Progenitor cell of endocrine pancreas (in vitro differentiated cells): ENCODE results near the gene CSNK2A2. TPM values are rescaled to one million over a fixed set of nuclear protein-coding genes. Genes with fewer than 3 reads are reported as not detected.

Source experiments
- DNase-seq: peaks from one replicate; pipeline ENCODE4 v3.0.0; 2021; ENCODE audit warnings: low spot score; ENCODE audit not compliant: unreplicated experiment
- H3K27ac Mint-ChIP-seq: 2 replicates; pipeline ENCODE4 v1.8.0; 2021; ENCODE audit warnings: mild to moderate bottlenecking, moderate library complexity, mixed read lengths
- H3K27me3 Mint-ChIP-seq: 2 replicates; pipeline ENCODE4 v1.8.0; 2021; ENCODE audit warnings: mixed read lengths
- H3K36me3 Mint-ChIP-seq: 2 replicates; pipeline ENCODE4 v1.8.0; 2022; ENCODE audit warnings: mixed read lengths; ENCODE audit not compliant: insufficient read depth
- H3K4me1 Mint-ChIP-seq: 2 replicates; pipeline ENCODE4 v1.8.0; 2021; ENCODE audit warnings: low read depth, mixed read lengths
- H3K4me3 Mint-ChIP-seq: 2 replicates; pipeline ENCODE4 v1.8.0; 2021; ENCODE audit warnings: low read depth, mild to moderate bottlenecking, moderate library complexity, mixed read lengths
- H3K9me3 Mint-ChIP-seq: 2 replicates; pipeline ENCODE4 v1.8.0; 2021; ENCODE audit warnings: low read depth, mixed read lengths
- total RNA-seq: library from RNA; stranded (reverse); gene quantifications from 2 replicates; pipeline ENCODE4 v1.2.1, GENCODE V29; 2021
- TF ChIP-seq, protein P1 (sequence below): fragments of 200-600 bp; sonication (generic); IDR thresholded peaks from one replicate; pipeline ENCODE4 v1.5.0; 2021; ENCODE audit warnings: antibody characterized with exemption, mild to moderate bottlenecking; ENCODE audit not compliant: unreplicated experiment

Gene CSNK2A2
- total RNA-seq, 1 donor from 2014 or later = 99.9 TPM

DNA sequence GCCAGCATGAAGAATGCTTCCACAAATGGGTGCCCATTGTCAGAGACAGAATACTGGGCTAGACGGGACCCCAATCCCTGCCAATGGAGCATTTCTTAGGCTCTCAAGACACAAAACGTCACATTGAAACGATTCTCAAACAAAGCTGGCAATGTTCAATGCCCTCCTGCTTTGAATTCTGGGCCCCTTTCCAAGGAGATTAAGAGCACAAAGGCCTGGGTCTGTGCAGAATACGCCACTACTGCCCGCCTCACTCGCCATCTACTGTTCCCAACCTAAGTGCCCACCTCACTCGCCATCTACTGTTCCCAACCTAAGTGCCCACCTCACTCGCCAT is 78.4 kb downstream of the CSNK2A2 start:
- H3K4me1 Mint-ChIP-seq = peaks cover 35% of the 10 kb centered on the region
- H3K36me3 Mint-ChIP-seq = peaks cover 11% of the 10 kb centered on the region
- DNase-seq = no peak
- no peaks in the 10 kb centered on the region for H3K9me3 Mint-ChIP-seq
- no peak overlapping the region for H3K27ac Mint-ChIP-seq
- no peak overlapping the region for H3K4me3 Mint-ChIP-seq
- no peaks in the 10 kb centered on the region for H3K27me3 Mint-ChIP-seq
- TF ChIP-seq, protein P1, sequence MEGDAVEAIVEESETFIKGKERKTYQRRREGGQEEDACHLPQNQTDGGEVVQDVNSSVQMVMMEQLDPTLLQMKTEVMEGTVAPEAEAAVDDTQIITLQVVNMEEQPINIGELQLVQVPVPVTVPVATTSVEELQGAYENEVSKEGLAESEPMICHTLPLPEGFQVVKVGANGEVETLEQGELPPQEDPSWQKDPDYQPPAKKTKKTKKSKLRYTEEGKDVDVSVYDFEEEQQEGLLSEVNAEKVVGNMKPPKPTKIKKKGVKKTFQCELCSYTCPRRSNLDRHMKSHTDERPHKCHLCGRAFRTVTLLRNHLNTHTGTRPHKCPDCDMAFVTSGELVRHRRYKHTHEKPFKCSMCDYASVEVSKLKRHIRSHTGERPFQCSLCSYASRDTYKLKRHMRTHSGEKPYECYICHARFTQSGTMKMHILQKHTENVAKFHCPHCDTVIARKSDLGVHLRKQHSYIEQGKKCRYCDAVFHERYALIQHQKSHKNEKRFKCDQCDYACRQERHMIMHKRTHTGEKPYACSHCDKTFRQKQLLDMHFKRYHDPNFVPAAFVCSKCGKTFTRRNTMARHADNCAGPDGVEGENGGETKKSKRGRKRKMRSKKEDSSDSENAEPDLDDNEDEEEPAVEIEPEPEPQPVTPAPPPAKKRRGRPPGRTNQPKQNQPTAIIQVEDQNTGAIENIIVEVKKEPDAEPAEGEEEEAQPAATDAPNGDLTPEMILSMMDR = no peak

DNA sequence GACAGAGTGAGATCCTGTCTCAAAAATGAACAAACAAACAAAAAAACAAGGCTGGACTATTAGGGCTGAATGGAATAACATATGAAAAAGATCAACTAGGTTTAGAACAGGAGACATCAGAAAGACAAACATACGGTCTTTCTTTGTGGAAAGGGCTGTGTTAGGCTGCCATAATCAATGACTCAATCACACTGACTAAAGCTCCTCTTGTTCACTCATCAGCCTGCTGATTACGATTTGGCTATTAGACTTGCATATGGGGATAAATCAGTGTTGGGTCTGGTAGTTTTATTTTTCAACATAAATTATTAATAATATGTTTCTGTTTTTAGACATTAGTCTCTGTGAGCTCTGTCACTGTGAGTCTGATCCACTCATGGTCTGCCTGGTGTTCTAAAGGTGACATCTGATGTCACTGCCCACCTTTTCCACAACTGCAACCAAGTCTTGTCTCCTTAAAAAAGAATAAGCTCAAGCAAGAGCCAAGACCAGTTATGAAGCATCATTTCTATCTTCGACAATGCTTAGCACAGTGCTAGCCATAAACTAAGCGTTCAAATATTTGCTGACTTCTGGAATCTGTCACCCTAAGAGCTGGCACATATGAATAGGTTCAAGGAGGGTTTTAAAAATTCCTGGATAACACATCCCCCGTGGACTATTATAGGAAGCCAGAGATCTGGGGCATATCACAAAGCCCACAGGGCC is 79.0 kb downstream of the CSNK2A2 start:
- Mint-ChIP-seq H3K27me3 (no peaks in the 10 kb centered on the region), H3K4me3 (no peak overlapping the region), H3K9me3 (no peaks in the 10 kb centered on the region), H3K27ac (peak overlapping the region; percentile 82), H3K4me1 (peaks cover 33% of the 10 kb centered on the region), H3K36me3 (peaks cover 13% of the 10 kb centered on the region)
- TF ChIP-seq, protein P1 = no peak
- DNase-seq = no peak

DNA sequence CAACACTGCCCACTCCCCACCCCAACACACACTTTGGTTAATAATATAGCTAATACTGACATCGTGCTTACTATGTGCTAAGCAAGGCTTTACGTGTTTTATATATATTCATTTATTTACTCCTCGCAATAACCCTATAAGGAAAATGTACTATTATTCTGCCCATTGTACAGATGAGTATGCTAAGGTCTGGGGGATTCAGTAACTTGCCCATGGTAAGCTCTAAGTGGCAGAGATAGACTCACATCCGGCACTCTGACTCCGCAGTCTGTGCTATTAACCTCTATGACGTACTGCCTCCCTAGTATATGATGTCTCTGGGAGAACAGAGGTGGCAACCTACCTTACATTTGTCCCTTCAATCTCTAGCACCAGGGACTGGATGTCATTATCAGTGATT is 81.4 kb downstream of the CSNK2A2 start:
- H3K4me3 Mint-ChIP-seq = no peak overlapping the region
- DNase-seq = no peak
- peaks cover 26% of the 10 kb centered on the region for H3K36me3 Mint-ChIP-seq
- peaks cover 23% of the 10 kb centered on the region for H3K4me1 Mint-ChIP-seq
- TF ChIP-seq, protein P1 = no peak
- H3K9me3 Mint-ChIP-seq = no peaks in the 10 kb centered on the region
- H3K27ac Mint-ChIP-seq = no peak overlapping the region
- H3K27me3 Mint-ChIP-seq = no peaks in the 10 kb centered on the region

DNA sequence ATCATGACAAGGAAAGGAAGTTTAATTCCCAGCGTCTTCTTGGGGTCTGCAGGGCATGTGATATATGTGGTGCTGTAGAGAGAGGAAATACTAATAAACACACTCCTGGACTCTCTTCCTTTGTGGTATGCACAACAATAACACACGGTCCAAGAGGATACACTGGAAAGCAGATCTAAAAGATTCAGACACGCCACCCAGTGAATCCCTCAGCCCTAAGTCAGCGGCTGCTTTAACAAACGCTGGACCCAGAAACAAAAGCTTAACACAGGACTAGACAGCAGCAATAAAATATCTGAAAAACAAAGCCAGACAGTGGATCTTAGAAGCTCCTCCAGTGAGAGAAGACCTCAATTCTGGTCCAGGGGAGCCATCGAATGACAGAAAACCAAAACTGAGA is 81.8 kb downstream of the CSNK2A2 start:
- H3K27me3 Mint-ChIP-seq = no peaks in the 10 kb centered on the region
- TF ChIP-seq, protein P1 = no peak
- H3K4me1 Mint-ChIP-seq = peaks cover 21% of the 10 kb centered on the region
- no peak for DNase-seq
- H3K27ac Mint-ChIP-seq = no peak overlapping the region
- H3K9me3 Mint-ChIP-seq = no peaks in the 10 kb centered on the region
- peaks cover 26% of the 10 kb centered on the region for H3K36me3 Mint-ChIP-seq
- no peak overlapping the region for H3K4me3 Mint-ChIP-seq

DNA sequence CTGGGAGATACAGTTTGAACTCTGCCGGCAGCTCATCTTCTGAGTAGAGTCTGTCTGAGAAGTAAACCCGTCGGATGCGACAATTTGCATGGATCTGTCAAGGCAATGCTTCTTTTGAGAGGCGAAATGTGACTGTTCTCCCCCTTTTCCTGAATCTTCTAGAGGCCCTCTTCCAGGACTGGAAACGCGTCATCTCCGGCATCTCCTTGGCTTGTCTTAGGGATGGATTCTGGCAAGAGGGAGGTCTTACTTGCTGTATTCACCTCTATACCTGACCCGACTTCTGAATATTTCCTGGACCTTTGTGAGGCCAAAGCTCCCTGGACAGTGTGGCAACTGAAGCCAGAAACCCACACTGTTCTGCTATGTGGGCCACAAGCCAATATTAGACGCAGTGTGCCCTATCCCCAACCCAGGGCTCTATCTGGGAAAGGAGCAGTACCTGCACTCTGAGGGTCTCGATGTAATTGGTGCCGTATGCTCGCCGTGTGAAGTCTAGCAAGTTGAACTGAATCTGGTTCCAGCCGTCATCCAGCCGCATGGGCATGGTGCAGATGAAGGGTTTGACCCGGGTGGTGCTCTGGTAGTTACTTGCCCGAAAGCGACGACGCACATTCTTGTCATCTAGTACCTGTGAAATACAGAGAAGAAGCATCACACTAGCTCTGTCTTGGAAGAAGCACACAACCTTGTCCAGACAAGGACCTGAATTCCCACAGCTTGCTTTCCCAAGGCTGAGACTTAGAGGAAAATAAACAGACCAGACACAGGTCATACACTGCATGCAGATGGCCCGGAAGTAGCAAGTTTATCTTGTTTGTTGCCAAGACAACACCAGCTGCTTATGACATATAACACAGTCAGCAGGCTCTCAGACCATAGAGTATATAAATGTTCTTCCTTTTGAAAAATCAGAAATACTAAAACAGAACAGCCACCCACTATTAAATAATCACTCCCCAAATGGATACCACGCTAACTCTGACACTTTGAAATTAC is 82.8 kb downstream of the CSNK2A2 start:
- Mint-ChIP-seq H3K27me3 (no peaks in the 10 kb centered on the region), H3K4me3 (no peak overlapping the region), H3K4me1 (peaks cover 11% of the 10 kb centered on the region), H3K27ac (no peak overlapping the region), H3K9me3 (no peaks in the 10 kb centered on the region), H3K36me3 (peaks cover 26% of the 10 kb centered on the region)
- TF ChIP-seq, protein P1 = no peak
- no peak for DNase-seq
